IMR-90 (cell line): ENCODE results near the gene DYNLRB2.

ENCODE experiments used
- BHLHE40 ChIP-seq: fragments of 150-350 bp; IDR thresholded peaks from 2 replicates; pipeline ENCODE4 v1.6.1; 2016; ENCODE audit warnings: mild to moderate bottlenecking, low read depth, low read length
- CEBPB ChIP-seq: IDR thresholded peaks from 2 replicates; pipeline ENCODE4 v1.6.1; 2012; ENCODE audit warnings: low read depth, low read length, improper control_type of control experiment
- CHD1 ChIP-seq: IDR thresholded peaks from 2 replicates; pipeline ENCODE4 v1.6.1; 2012; ENCODE audit warnings: low read depth, low read length, improper control_type of control experiment
- MAFK ChIP-seq: IDR thresholded peaks from 2 replicates; pipeline ENCODE4 v1.6.1; 2012; ENCODE audit warnings: low read depth, low read length, improper control_type of control experiment
- MAZ ChIP-seq: IDR thresholded peaks from 2 replicates; pipeline ENCODE4 v1.6.1; 2012; ENCODE audit warnings: low read depth, mild to moderate bottlenecking, low read length, improper control_type of control experiment, moderate library complexity, borderline replicate concordance
- RCOR1 ChIP-seq: IDR thresholded peaks from 2 replicates; pipeline ENCODE4 v1.6.1; 2012; ENCODE audit warnings: mild to moderate bottlenecking, low read length, improper control_type of control experiment; ENCODE audit not compliant: insufficient replicate concordance
- SMC3 ChIP-seq: fragments of 150-350 bp; IDR thresholded peaks from 2 replicates; pipeline ENCODE4 v1.6.1; 2016; ENCODE audit warnings: low read depth, mild to moderate bottlenecking, antibody characterized with exemption, low read length, moderate library complexity
- TF ChIP-seq, protein P1 (sequence below): conservative IDR thresholded peaks from 2 replicates; pipeline ENCODE4 v1.5.1; 2012; ENCODE audit warnings: mild to moderate bottlenecking, low read depth, low read length, improper control_type of control experiment

DNA sequence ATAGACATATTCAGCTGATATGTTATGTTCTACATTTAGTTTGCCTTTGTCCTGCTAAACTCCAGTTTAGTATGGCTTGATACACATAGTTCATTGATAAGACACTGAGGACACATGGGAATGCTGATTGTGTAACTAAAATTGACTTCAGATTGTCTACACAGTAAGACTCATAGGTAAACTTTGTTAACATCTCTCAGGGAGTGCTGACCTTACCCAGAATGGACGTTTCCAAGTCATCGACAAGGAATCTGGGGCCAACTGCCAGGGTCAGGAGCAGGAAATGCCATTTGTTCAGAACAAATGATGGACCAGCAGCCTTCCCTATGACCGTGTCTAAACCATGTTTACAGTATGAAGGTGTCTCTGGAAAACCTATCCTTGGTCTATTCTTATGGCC, 58.7 kb downstream of the DYNLRB2 start:
- TF ChIP-seq MAZ (no peak), MAFK (no peak), RCOR1 (no peak), CHD1 (no peak), CEBPB (peak; percentile 77), SMC3 (no peak), BHLHE40 (no peak)
- TF ChIP-seq, protein P1, sequence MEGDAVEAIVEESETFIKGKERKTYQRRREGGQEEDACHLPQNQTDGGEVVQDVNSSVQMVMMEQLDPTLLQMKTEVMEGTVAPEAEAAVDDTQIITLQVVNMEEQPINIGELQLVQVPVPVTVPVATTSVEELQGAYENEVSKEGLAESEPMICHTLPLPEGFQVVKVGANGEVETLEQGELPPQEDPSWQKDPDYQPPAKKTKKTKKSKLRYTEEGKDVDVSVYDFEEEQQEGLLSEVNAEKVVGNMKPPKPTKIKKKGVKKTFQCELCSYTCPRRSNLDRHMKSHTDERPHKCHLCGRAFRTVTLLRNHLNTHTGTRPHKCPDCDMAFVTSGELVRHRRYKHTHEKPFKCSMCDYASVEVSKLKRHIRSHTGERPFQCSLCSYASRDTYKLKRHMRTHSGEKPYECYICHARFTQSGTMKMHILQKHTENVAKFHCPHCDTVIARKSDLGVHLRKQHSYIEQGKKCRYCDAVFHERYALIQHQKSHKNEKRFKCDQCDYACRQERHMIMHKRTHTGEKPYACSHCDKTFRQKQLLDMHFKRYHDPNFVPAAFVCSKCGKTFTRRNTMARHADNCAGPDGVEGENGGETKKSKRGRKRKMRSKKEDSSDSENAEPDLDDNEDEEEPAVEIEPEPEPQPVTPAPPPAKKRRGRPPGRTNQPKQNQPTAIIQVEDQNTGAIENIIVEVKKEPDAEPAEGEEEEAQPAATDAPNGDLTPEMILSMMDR = no peak
